SK-MEL-5 (cell line): ENCODE results near the gene ACTG2. TPM values are rescaled to one million over a fixed set of nuclear protein-coding genes. Genes with fewer than 3 reads are reported as not detected.

Experiments
- DNase-seq: peaks from one replicate; pipeline ENCODE4 v3.0.0-alpha.2; 2016; ENCODE audit warnings: low read depth, low spot score
- in situ Hi-C: cut with HindIII; loops from 2 replicates; pipeline ENCODE4 v1.10.0; 2016; ENCODE audit warnings: low sequenced_read_pairs, high pct_unique_total_duplicates, low pct_unique_long_range_greater_than_20kb
- total RNA-seq: library from RNA; depleted of rRNA; stranded (reverse); fragments of >200 nt; shearing (Covaris generic); gene quantifications from 2 replicates; pipeline ENCODE4 v1.2.3, GENCODE V29; 2014

The ACTG2 gene
- total RNA-seq, 1 experiment from 2014 or later: 0.42 TPM

DNA sequence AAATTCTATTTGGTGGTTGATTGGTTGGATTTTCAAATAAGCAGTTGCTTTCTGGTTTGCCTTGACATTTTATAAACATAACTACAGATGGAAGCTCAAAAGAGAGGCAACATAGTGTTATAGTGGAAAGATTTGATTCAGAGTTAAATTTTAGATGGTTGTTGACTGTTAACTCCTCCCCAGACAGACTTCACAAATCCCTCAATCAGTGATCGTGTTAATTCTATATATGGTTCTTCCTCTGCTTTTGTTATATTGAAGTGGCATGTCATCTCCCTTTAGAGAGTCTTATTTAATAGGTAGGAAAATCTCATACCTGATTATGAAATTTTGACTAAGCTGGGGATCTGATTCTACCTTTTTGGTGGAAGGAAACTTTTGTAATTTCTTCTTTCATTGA lies 53.4 kb downstream of the ACTG2 start:
- in situ Hi-C loops: no loop called here
- DNase-seq: no peak

DNA sequence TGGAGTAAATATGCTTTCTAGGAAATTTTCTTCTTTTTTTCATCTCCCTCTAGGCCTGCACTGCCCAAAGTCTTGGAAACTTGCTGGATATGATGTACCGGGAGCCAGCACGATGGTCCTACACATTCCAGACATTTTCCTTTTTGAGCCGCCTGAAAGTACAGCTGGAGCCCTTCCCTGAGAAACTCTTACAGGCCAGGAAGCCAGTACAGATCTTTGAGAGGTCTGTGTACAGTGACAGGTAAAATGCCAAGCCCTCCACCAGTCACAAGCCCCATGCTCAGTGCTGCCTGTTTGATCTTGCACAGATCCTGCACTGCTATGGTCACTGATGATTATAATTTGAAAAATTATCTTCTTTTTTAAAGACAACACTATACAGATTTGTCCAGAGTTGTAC lies 53.9 kb downstream of the ACTG2 start:
- in situ Hi-C loops: no loop called here
- DNase-seq: no peak

DNA sequence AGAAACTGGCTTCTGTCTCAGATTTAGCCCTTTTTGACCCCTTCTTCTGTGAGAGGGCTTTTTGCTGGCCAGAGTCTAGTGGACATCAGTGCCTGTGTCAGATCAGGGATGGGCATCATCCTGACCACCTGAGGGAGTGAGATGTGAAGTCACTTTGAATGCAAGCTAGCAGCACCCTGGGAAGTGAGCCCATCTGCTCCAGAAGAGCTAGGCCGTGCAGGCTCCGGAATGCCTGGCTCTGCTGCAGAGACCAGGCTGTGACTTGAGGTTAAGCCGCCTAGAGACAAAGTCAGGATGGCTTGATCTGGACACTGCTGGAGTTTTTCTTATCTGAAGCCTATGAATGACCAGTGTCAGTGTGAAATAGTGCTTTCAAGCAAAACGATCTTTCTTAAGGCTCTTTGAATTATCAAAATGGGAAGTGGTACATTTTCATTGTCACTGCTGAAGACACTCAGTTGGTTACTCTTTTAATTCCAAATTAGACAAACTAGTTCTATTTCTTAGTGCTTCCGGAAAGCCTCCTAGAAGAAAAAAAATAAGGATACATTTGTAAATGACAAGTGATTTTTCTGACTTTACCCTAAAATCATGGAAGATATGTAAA lies 54.7 kb downstream of the ACTG2 start:
- in situ Hi-C loops: no loop called here
- DNase-seq: no peak

DNA sequence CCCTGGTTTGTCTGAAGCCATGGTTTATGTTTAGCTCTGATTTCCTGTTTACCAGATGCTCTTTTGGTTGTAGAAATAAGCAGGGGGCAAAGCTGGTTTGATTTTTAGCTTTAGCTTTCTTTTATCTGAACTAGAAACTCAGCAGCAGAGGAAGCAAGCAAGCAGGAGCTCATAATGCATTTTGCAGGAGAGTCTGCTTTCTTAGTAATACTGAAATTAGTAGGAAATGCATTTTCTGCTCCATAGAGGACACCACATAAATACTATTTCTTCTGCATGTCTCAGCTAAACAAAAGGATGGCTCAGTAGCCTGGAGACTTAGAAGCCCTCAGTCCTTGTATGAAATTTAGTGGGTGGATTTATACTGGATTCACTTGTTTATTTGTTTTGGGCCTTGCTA lies 57.0 kb downstream of the ACTG2 start:
- in situ Hi-C loops: no loop called here
- DNase-seq: no peak

DNA sequence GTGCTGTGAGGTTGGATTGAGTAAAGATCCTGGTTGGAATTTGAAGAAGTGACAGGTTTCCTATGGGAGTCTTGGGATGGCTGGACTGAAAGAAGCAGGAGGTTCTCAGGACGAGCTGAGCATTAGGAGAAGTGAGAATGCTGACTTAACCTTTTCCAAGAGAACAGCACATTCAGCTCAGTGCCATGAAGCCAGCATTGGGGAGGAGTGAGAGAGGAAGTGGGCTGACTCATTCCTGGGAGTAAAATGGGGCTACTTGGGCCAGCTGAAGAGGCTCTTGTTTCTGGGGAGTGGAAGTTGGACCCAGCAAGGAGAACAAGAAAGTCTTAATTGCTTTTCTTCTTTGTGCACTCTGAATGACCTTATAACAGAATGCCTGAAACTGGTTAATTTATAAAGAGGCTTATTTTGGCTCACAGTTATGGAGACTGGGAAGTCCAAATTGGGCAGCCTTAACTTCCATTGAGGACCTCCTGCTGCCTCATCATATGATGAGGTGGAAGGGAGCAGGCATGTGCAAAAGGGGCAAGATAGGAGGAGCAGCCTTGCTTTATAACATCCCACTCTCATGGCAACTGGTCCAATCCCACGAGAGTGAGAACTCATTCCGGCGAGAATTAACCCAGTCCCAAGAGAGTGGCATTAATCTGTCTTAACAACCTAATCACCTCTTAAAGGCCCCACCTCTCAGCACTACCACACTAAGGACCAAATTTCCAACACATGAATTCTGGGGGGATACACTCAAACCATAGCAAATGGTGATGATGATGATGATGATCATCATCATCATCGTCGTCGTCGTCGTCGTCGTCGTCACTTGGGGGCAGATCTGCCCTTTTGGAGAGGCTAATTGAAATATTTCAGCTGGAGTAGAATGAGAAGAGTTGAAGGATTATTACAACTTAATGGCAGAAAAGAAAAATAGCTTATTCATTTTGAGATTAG lies 60.0 kb downstream of the ACTG2 start:
- DNase-seq: peak; percentile 68
- in situ Hi-C loops: no loop called here

DNA sequence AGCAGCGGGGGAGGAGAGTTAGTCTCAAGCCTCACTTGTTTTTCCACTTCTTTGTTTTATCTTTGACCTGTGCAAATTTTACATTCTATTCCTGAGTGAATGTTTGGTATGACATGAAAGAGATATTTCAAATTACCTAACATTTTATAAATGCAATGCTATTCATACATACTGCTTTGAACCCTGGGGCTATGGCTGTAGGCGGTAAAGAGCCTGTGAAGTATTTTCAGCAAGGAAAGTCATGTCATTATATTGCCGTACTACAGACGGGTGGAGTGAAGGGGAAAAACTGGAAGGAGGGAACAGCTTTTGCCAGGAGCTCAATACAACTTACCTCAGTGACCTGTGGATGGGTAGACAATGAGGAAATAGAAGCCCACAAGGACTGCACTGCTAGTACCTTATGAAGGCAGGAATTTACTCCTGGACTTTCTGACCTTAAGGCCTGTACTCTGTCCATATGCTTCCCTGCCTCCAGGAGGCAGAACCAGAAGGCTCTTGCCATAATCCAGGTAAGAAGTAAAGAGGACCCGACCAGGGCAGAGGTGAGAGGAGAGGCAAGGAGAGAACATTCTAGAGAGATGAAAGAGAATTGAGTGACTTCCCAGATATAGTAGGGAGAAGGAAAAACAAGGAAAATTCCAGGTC lies 63.5 kb downstream of the ACTG2 start:
- in situ Hi-C loops: no loop called here
- DNase-seq: no peak

DNA sequence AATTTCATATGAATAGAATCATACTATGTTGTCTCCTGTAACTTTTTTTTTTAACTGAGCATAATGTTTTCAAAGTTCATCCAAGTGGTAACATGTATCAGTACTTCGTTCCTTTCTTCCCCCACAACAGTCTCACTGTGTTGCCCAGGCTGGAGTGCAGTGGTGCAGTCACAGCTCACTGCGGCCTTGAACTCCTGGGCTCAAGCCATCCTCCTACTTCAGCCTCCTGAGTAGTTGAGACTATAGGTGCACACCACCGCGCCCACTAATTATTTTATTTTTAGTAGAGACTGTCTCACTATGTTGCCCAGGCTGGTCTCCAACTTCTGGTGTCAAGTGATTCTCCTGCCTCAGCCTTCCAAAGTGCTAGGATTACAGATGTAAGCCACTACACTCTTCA lies 68.5 kb downstream of the ACTG2 start:
- no peak for DNase-seq
- in situ Hi-C loops: no loop called here

DNA sequence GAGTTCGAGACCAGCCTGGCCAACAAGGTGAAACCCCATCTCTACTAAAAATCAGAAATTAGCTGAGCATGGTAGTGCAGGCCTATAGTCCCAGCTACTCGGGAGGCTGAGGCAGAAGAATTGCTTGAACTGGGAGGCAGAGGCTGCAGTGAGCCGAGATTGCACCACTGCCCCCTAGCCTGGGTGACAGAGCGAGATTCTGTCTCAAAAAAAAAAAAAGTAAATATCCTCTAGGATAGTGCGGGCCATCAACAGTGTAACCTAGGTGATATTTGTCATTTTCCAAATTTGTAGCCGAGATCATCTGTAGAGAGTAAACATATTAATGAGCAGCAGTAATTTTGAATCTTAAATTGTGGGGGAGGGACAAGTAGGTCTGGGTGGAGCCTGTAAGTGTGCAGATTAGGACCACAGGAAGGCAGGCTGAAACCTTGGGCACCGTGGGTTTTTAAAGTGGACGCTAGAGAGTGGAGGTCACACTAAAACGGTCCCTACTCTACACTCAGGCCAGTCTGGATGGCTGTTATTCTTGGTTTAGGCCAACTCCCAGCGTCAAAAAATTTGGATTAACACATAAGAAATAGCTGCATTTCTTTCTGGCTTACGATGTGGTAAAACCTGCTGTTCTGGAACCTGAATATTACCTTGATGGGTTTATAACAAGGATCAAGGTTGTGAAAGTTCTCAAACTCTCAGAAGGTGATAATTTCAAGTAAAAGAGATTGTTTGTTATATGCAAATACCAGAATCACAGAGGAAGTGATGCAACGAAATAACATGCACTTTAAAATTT lies 69.2 kb downstream of the ACTG2 start:
- DNase-seq: no peak
- in situ Hi-C loops: no loop called here

DNA sequence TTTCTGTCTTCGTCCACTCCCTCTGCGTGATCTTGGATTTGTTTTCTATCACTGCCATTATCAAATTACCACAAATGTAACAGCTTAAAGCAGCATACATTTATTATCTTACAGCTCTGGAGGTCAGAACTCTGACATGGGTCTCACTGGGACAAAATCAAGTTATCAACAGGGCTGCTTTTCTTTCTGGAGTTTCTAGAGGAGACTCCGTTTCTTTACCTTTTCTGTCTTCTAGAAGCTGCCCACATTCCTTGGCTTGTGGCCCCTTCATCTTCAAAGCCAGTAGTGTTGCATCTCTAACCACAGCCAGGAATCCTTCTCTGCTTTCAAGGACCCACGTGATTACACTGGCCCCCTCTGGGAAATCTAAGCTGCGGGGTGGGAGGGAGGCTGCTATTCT lies 70.0 kb downstream of the ACTG2 start:
- no peak for DNase-seq
- in situ Hi-C loops: no loop called here

DNA sequence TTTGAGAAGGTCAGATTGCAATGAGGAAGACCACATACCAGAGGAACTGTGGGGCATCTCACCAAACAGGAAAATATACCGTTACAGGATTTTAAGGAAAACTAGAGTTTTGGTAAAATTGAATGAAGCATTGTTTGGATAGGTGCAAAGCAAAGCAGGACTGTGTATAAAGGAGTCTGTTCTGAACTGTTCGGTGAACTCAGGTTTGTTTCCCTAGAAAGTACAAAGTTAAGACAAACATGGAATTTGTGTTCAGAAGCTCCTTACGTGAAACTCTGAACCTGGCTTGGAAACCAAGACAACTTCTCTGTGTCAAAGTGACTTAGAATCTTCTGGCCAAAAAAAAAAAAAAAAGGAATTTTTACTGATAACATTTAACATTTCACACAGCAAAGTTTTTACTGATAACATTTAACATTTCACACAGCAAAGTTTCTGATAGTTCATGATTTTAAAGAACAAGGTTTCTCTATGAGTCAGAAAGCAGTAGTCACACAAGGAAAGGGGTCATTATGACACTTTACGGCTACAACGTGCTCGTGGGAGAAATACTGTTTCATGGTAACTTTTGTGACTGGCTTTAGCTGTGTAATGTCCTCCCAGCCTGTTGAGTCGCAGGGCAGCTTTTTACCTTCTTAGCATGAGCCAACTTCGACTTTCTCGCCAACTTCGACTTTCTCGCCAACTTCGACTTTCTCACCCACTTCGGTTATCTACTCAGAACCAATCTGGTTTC lies 70.7 kb downstream of the ACTG2 start:
- in situ Hi-C loops: no loop called here
- DNase-seq: no peak

DNA sequence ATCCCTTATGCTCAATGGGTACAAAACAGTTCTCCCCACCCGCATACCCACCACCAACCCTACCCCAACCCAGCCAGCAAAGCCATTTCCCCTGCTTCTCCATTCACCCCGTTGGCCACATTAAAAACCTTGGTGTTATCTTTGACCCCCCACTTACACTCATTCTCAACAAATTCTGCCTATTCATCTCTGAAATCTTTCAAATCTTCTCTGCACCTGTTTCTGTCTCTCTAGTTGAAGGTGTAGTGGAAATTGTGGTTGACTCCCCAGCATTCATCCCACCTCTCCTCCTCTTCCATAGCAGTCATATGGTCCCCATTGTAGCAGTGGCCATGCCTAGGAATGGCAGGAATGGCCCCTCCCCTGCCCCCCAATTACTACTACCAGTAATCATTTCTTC lies 71.4 kb downstream of the ACTG2 start:
- in situ Hi-C loops: no loop called here
- DNase-seq: no peak

DNA sequence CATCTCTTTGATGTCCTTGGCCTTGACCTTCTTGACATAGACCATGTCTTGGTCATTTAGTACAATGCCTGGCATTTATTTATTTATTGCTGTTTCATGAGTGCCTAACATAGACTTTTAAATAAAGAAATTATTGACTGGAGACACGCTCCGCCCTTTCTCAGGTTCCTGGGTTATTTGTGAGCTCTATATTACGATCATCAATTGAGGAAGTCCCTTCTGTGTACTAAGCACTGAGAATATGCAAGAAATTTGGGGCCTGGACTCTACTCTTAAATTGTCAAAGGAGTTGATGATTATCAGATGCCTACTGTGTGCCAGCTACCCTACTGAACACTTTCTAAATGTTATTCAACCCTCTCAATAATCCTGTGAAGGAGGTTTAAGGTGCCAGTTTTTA lies 72.2 kb downstream of the ACTG2 start:
- DNase-seq: no peak
- in situ Hi-C loops: no loop called here

DNA sequence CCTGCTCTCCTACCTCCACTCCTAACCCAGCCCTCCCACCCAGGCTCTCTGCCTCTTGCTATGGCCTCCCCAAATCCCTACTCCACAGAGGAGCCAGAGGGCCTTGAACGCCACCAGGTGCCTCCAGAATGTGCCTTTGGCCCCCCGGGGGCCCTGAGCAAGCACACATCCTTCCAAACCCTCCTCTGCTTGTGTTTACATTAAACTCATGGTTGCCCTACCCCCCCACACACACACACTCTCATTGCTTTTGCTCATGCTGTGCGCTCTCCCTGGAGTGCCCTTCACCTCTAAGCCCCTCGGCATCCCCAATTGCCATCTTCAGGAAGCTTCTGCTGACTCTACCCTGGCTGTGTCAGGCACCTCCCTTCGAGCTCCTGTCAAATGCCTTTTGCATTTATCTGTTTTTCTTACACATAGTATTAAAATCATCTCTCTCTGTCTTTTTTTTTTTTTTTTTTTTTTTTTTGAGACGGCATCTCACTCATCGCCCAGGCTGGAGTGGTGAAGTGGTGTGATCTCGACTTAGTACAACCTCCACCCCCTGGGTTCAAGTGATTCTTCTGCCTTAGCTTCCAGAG lies 75.6 kb downstream of the ACTG2 start:
- DNase-seq: no peak
- in situ Hi-C loops: no loop called here

DNA sequence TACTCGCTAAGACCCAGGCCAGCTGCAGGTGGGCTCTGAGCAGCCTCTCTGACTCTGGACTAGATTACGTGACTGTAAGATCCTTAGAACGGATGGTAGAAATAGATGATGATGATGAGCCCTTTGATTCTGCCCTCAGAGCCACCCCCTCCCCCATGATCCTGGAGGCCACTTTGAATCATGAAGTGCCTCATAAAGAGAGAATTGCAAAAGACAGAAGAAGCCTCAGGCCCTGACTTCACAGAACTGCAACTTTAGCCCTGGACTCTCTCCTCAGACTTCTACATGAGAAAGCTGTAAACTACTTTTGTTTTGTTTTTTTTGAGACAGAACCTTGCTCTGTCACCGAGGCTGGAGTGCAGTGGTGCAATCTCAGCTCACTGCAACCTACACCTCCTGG lies 76.5 kb downstream of the ACTG2 start:
- DNase-seq: no peak
- in situ Hi-C loops: no loop called here
